Naive thymus-derived CD4-positive, alpha-beta T cell (primary cell): Measurements from ENCODE around the gene TPBG. TPM values are rescaled to one million over a fixed set of nuclear protein-coding genes. Genes with fewer than 3 reads are reported as not detected.

ENCODE experiments used
- ATAC-seq: fragments of 150-1000 bp; cut with Tn5 transposase; 2 replicates; pipeline ENCODE4 v1.10.0; 2021; ENCODE audit warnings: mild to moderate bottlenecking, moderate library complexity
- CTCF ChIA-PET: fragments of 350-600 bp; sonication (Branson Sonifier 250); formaldehyde crosslinking; loops from one replicate; lab custom pipeline; 2021; ENCODE audit warnings: antibody characterized with exemption; lab: Charles Lee
- POLR2A ChIA-PET: fragments of 350-600 bp; sonication (Branson Sonifier 250); formaldehyde crosslinking; loops from one replicate; lab custom pipeline; 2021; ENCODE audit warnings: antibody characterized with exemption, inconsistent platforms; lab: Charles Lee
- DNase-seq, 9 donors: peaks; one replicate each; pipeline versions ENCODE4 v3.0.0 to v3.0.0-alpha.2; 2020 to 2022; ENCODE audit warnings: mixed read lengths in 1 of 9
- H3K27ac ChIP-seq: one replicate; pipeline ENCODE4 v1.7.0; 2013; ENCODE audit warnings: mild to moderate bottlenecking, low read depth, low read length, moderate library complexity
- H3K27me3 ChIP-seq, 2 donors: one replicate each; pipeline ENCODE4 v1.7.0; 2013; ENCODE audit warnings: low read length in 2 of 2, mild to moderate bottlenecking in 2 of 2, moderate library complexity in 2 of 2; ENCODE audit not compliant: control insufficient read depth in 2 of 2, insufficient read depth in 2 of 2
- H3K36me3 ChIP-seq, 3 experiments: 1 replicate in 2 of 3; 2 replicates in 1 of 3; pipeline ENCODE4 v1.7.0; 2013; ENCODE audit warnings: low read length in 3 of 3, mild to moderate bottlenecking in 3 of 3, moderate library complexity in 1 of 3; ENCODE audit not compliant: insufficient read depth in 3 of 3, control insufficient read depth in 2 of 3
- H3K4me1 ChIP-seq, 2 donors: one replicate each; pipeline ENCODE4 v1.7.0; 2013; ENCODE audit warnings: low read length in 2 of 2, mild to moderate bottlenecking in 2 of 2, moderate library complexity in 1 of 2; ENCODE audit not compliant: control insufficient read depth in 2 of 2, insufficient read depth in 2 of 2
- H3K4me3 ChIP-seq: 2 replicates; pipeline ENCODE4 v1.7.0; 2013; ENCODE audit warnings: mild to moderate bottlenecking, low read length
- H3K9me3 ChIP-seq, 3 experiments: 1 replicate in 2 of 3; 2 replicates in 1 of 3; pipeline ENCODE4 v1.7.0; 2013; ENCODE audit warnings: low read length in 3 of 3; ENCODE audit not compliant: control insufficient read depth in 2 of 3
- H3K27ac Mint-ChIP-seq, 9 donors: one replicate each; pipeline ENCODE4 v1.8.0; 2020 to 2022; ENCODE audit warnings: mixed read lengths in 9 of 9, mild to moderate bottlenecking in 8 of 9, moderate library complexity in 5 of 9, inconsistent platforms in 2 of 9
- H3K27me3 Mint-ChIP-seq, 5 donors: one replicate each; pipeline ENCODE4 v1.8.0; 2021 to 2022; ENCODE audit warnings: mixed read lengths in 5 of 5, mild to moderate bottlenecking in 1 of 5
- H3K36me3 Mint-ChIP-seq, 5 donors: one replicate each; pipeline ENCODE4 v1.8.0; 2020 to 2022; ENCODE audit warnings: mixed read lengths in 5 of 5, mild to moderate bottlenecking in 3 of 5, inconsistent platforms in 1 of 5
- H3K4me1 Mint-ChIP-seq, 7 donors: one replicate each; pipeline ENCODE4 v1.8.0; 2020 to 2022; ENCODE audit warnings: mixed read lengths in 7 of 7, mild to moderate bottlenecking in 3 of 7, inconsistent platforms in 1 of 7
- H3K4me3 Mint-ChIP-seq, 10 donors: one replicate each; pipeline ENCODE4 v1.8.0; 2020 to 2022; ENCODE audit warnings: mild to moderate bottlenecking in 10 of 10, mixed read lengths in 10 of 10, moderate library complexity in 6 of 10, inconsistent platforms in 2 of 10
- H3K9me3 Mint-ChIP-seq, 11 donors: one replicate each; pipeline ENCODE4 v1.8.0; 2020 to 2022; ENCODE audit warnings: mixed read lengths in 11 of 11, mild to moderate bottlenecking in 4 of 11, inconsistent platforms in 1 of 11, moderate library complexity in 1 of 11
- intact Hi-C, 2 donors: fragments of 100-400 bp; cut with micrococcal nuclease; formaldehyde crosslinking; loops; one replicate each; pipeline ENCODE4 v1.15.1; 2023
- polyA plus RNA-seq, 2 donors: library from polyadenylated mRNA; unstranded; fragments of 300-500 nt; fragmentation: Illumina TruSeq; gene quantifications; one replicate each; pipeline ENCODE4 v1.2.3, GENCODE V29; 2021
- total RNA-seq, 6 experiments: library from RNA in 5 of 6; stranded (reverse) in 5 of 6; gene quantifications; 1 replicate in 5 of 6; 2 replicates in 1 of 6; pipeline ENCODE4 v1.2.3 and lab custom pipeline; 2021 to 2026

Gene TPBG
- total and polyA plus RNA-seq, 7 experiments from 2014 or later, result 0.34 TPM; not detected in 6

- ChIA-PET CTCF (no interaction called here), POLR2A (no interaction called here)
- no peaks in the 10 kb centered on the region for H3K27me3 ChIP-seq
- Mint-ChIP-seq H3K4me3 (peak overlapping the region; percentile 58 to 89 (median 74)), H3K9me3 (peaks cover 0 to 8% (median 0%) of the 10 kb centered on the region in 11 donors), H3K27ac (peak overlapping the region in 1 of 9 donors; percentile 55), H3K36me3 (peaks cover 0 to 5% (median 0%) of the 10 kb centered on the region in 5 donors), H3K27me3 (peaks cover 57 to 66% (median 60%) of the 10 kb centered on the region in 5 donors), H3K4me1 (peaks cover 0 to 27% (median 13%) of the 10 kb centered on the region in 7 donors)
- intact Hi-C loops, result no loop called here
- H3K4me3 ChIP-seq, result peak overlapping the region; percentile 37
- peaks cover 0 to 2% of the 10 kb centered on the region in 2 donors for H3K4me1 ChIP-seq
- no peaks in the 10 kb centered on the region for H3K36me3 ChIP-seq
- ATAC-seq, result peak; percentile 20
- DNase-seq, result peak in 1 of 9 donors; percentile 23
- H3K27ac ChIP-seq, result no peak overlapping the region
- H3K9me3 ChIP-seq, result no peaks in the 10 kb centered on the region
Measured at GRCh38 chr6:82364087-82365015, 734 bp downstream of the TPBG start.

- Histone ChIP-seq H3K4me3 (peak overlapping the region; percentile 9), H3K36me3 (no peaks in the 10 kb centered on the region), H3K9me3 (no peaks in the 10 kb centered on the region), H3K4me1 (peaks cover 0 to 2% of the 10 kb centered on the region in 2 donors), H3K27ac (no peak overlapping the region), H3K27me3 (no peaks in the 10 kb centered on the region)
- Mint-ChIP-seq H3K4me3 (peak overlapping the region; percentile 48 to 89 (median 72)), H3K36me3 (peaks cover 0 to 5% (median 0%) of the 10 kb centered on the region in 5 donors), H3K27ac (no peak overlapping the region), H3K4me1 (peaks cover 0 to 27% (median 13%) of the 10 kb centered on the region in 7 donors), H3K27me3 (peaks cover 54 to 60% (median 57%) of the 10 kb centered on the region in 5 donors), H3K9me3 (peaks cover 0 to 6% (median 0%) of the 10 kb centered on the region in 11 donors)
- ChIA-PET CTCF (no interaction called here), POLR2A (no interaction called here)
- intact Hi-C loops, result no loop called here
- ATAC-seq, result peak; percentile 26
- DNase-seq, result peak in 1 of 9 donors; percentile 25
Measured at GRCh38 chr6:82365016-82365795, 1.6 kb downstream of the TPBG start.

- peaks cover 34 to 50% (median 41%) of the 10 kb centered on the region in 5 donors for H3K27me3 Mint-ChIP-seq
- Histone ChIP-seq H3K27ac (no peak overlapping the region), H3K4me1 (peaks cover 0 to 2% of the 10 kb centered on the region in 2 donors), H3K9me3 (no peaks in the 10 kb centered on the region), H3K4me3 (no peak overlapping the region), H3K27me3 (no peaks in the 10 kb centered on the region), H3K36me3 (no peaks in the 10 kb centered on the region)
- H3K4me1 Mint-ChIP-seq, result peaks cover 0 to 27% (median 13%) of the 10 kb centered on the region in 7 donors
- intact Hi-C loops, result no loop called here
- no peak for ATAC-seq
- H3K9me3 Mint-ChIP-seq, result peaks cover 0 to 4% (median 0%) of the 10 kb centered on the region in 11 donors
- ChIA-PET CTCF (no interaction called here), POLR2A (no interaction called here)
- DNase-seq, result no peak
- no peak overlapping the region for H3K27ac Mint-ChIP-seq
- H3K36me3 Mint-ChIP-seq, result peaks cover 0 to 5% (median 0%) of the 10 kb centered on the region in 5 donors
- no peak overlapping the region for H3K4me3 Mint-ChIP-seq
Measured at GRCh38 chr6:82367704-82368103, 4.1 kb downstream of the TPBG start.

GRCh38 chr6:82370788-82371187 lies 7.2 kb downstream of the TPBG start:
- CTCF ChIA-PET, result no interaction called here
- no peak overlapping the region for H3K27ac Mint-ChIP-seq

GRCh38 chr6:82371799-82372546 lies 8.4 kb downstream of the TPBG start:
- no peak overlapping the region for H3K27ac ChIP-seq
- H3K27ac Mint-ChIP-seq, result no peak overlapping the region
- ChIA-PET POLR2A (no interaction called here), CTCF (no interaction called here)
- intact Hi-C loops, result no loop called here
- ATAC-seq (no peak), DNase-seq (no peak)
- peaks cover 0 to 4% (median 0%) of the 10 kb centered on the region in 11 donors for H3K9me3 Mint-ChIP-seq
- no peaks in the 10 kb centered on the region for H3K9me3 ChIP-seq
- no peak overlapping the region for H3K4me3 ChIP-seq
- H3K4me1 ChIP-seq, result no peaks in the 10 kb centered on the region
- peaks cover 6 to 29% (median 14%) of the 10 kb centered on the region in 5 donors for H3K27me3 Mint-ChIP-seq
- H3K36me3 ChIP-seq, result no peaks in the 10 kb centered on the region
- H3K36me3 Mint-ChIP-seq, result no peaks in the 10 kb centered on the region
- no peak overlapping the region for H3K4me3 Mint-ChIP-seq
- no peaks in the 10 kb centered on the region for H3K27me3 ChIP-seq
- no peaks in the 10 kb centered on the region for H3K4me1 Mint-ChIP-seq

More at GRCh38 chr6:82370788-82371187, 7.2 kb downstream of the TPBG start:
- H3K9me3 Mint-ChIP-seq, result peaks cover 0 to 4% (median 0%) of the 10 kb centered on the region in 11 donors
- peaks cover 16 to 39% (median 25%) of the 10 kb centered on the region in 5 donors for H3K27me3 Mint-ChIP-seq
- peaks cover 0 to 7% (median 2%) of the 10 kb centered on the region in 7 donors for H3K4me1 Mint-ChIP-seq
- H3K36me3 Mint-ChIP-seq, result no peaks in the 10 kb centered on the region
- H3K4me1 ChIP-seq, result peaks cover 0 to under 1% of the 10 kb centered on the region in 2 donors
- POLR2A ChIA-PET, result no interaction called here
- no peak for ATAC-seq
- no peaks in the 10 kb centered on the region for H3K36me3 ChIP-seq
- no peak for DNase-seq
- H3K27ac ChIP-seq, result no peak overlapping the region
- H3K4me3 Mint-ChIP-seq, result no peak overlapping the region
- H3K27me3 ChIP-seq, result no peaks in the 10 kb centered on the region
- H3K9me3 ChIP-seq, result no peaks in the 10 kb centered on the region
- intact Hi-C loops, result no loop called here
- H3K4me3 ChIP-seq, result no peak overlapping the region

- Mint-ChIP-seq H3K4me1 (no peaks in the 10 kb centered on the region), H3K36me3 (no peaks in the 10 kb centered on the region), H3K27me3 (peaks cover 6 to 36% (median 14%) of the 10 kb centered on the region in 5 donors), H3K4me3 (no peak overlapping the region), H3K27ac (no peak overlapping the region), H3K9me3 (peaks cover 0 to 8% (median 0%) of the 10 kb centered on the region in 11 donors)
- intact Hi-C loops, result no loop called here
- Histone ChIP-seq H3K9me3 (no peaks in the 10 kb centered on the region), H3K36me3 (no peaks in the 10 kb centered on the region), H3K27ac (no peak overlapping the region), H3K4me1 (no peaks in the 10 kb centered on the region), H3K27me3 (no peaks in the 10 kb centered on the region), H3K4me3 (no peak overlapping the region)
- no peak for DNase-seq
- POLR2A ChIA-PET, result no interaction called here
- CTCF ChIA-PET, result no interaction called here
- no peak for ATAC-seq
Measured at GRCh38 chr6:82372656-82373055, 9.0 kb downstream of the TPBG start.
